HG02870 (cell line): ENCODE results near the gene OR1A2.
"Not testable (repeated sequence)": the region's sequence is repeated elsewhere in the genome, so short reads cannot be mapped to it uniquely, and the experiment has no call there.

ENCODE experiments used
- ATAC-seq: cut with Tn5 transposase; IDR thresholded peaks from one replicate; pipeline ENCODE4 v1.9.1; 2021; ENCODE audit warnings: mild to moderate bottlenecking, moderate library complexity; ENCODE audit not compliant: unreplicated experiment

The OR1A2 gene

GRCh38 chr17:3197219-3197618 is at the start of gene OR1A2:
Gene OR1A2 (plus strand): TSS chr17:3197519. CDS start chr17:3197519, 0 bp downstream.
- ATAC-seq: no peak

- ATAC-seq: no peak
Measured at GRCh38 chr17:3157218-3157617, 40.1 kb upstream of the OR1A2 start.

GRCh38 chr17:3167574-3167973 is 29.7 kb upstream of the OR1A2 start:
- ATAC-seq: no peak

GRCh38 chr17:3189961-3190360 is 7.4 kb upstream of the OR1A2 start:
- ATAC-seq: no peak

GRCh38 chr17:3207367-3207766 is 10.0 kb downstream of the OR1A2 start, which contains the start of gene OR1A1:
Gene OR1A1 (plus strand): TSS chr17:3207667. CDS start chr17:3215621, 7,954 bp downstream.
- ATAC-seq: no peak

- no peak for ATAC-seq
Measured at GRCh38 chr17:3208484-3208883, 11.2 kb downstream of the OR1A2 start.

- ATAC-seq: no peak
Measured at GRCh38 chr17:3213001-3213400, 15.7 kb downstream of the OR1A2 start.

GRCh38 chr17:3213587-3213986 is 16.3 kb downstream of the OR1A2 start:
- no peak for ATAC-seq

- not testable (repeated sequence) for ATAC-seq
Measured at GRCh38 chr17:3219978-3220377, 22.7 kb downstream of the OR1A2 start.

GRCh38 chr17:3221850-3222249 is 24.5 kb downstream of the OR1A2 start:
- ATAC-seq: no peak

- no peak for ATAC-seq
Measured at GRCh38 chr17:3222505-3222904, 25.2 kb downstream of the OR1A2 start.

- not testable (repeated sequence) for ATAC-seq
Measured at GRCh38 chr17:3224721-3225352, 27.5 kb downstream of the OR1A2 start.

GRCh38 chr17:3232300-3232699 is 35.0 kb downstream of the OR1A2 start:
- ATAC-seq: not testable (repeated sequence)

GRCh38 chr17:3238685-3239084 is 41.4 kb downstream of the OR1A2 start:
- not testable (repeated sequence) for ATAC-seq

GRCh38 chr17:3241044-3241443 is 43.7 kb downstream of the OR1A2 start:
- not testable (repeated sequence) for ATAC-seq

GRCh38 chr17:3244841-3245240 is 47.5 kb downstream of the OR1A2 start:
- ATAC-seq: not testable (repeated sequence)
